Islet precursor cell (in vitro differentiated cells): ENCODE data around the gene TSTD2.

Source experiments
- DNase-seq: peaks from one replicate; pipeline ENCODE4 v3.0.0-alpha.2; 2018

Gene TSTD2

GRCh38 chr9:97560851-97561250 is 72.3 kb downstream of the TSTD2 start:
- peak; percentile 22 for DNase-seq

GRCh38 chr9:97560154-97560553 is 73.0 kb downstream of the TSTD2 start:
- no peak for DNase-seq

- peak; percentile 48 for DNase-seq
Measured at GRCh38 chr9:97559111-97559514, 74.1 kb downstream of the TSTD2 start.

- no peak for DNase-seq
Measured at GRCh38 chr9:97558701-97559101, 74.5 kb downstream of the TSTD2 start.

- DNase-seq: no peak
Measured at GRCh38 chr9:97557606-97558095, 75.5 kb downstream of the TSTD2 start.

- DNase-seq: no peak
Measured at GRCh38 chr9:97556721-97557605, 76.2 kb downstream of the TSTD2 start.

GRCh38 chr9:97556036-97556720 is 77.0 kb downstream of the TSTD2 start:
- no peak for DNase-seq

GRCh38 chr9:97555164-97555563 is 78.0 kb downstream of the TSTD2 start:
- DNase-seq: no peak

- no peak for DNase-seq
Measured at GRCh38 chr9:97554566-97555075, 78.5 kb downstream of the TSTD2 start.

GRCh38 chr9:97553841-97554240 is 79.3 kb downstream of the TSTD2 start:
- no peak for DNase-seq

GRCh38 chr9:97553141-97553540 is 80.0 kb downstream of the TSTD2 start:
- DNase-seq: no peak

GRCh38 chr9:97551308-97551707 is 81.9 kb downstream of the TSTD2 start:
- DNase-seq: no peak

GRCh38 chr9:97550386-97550785 is 82.8 kb downstream of the TSTD2 start:
- DNase-seq: no peak
